Stimulated activated CD4-positive, alpha-beta T cell treated with anti-CD3 and anti-CD28 coated beads, TNF-alpha, amount 100 ng/mL, for 24 hours (primary cell): ENCODE data around the gene KCNG3.

Experiments
- DNase-seq, 3 experiments: peaks; one replicate each; pipeline ENCODE4 v3.0.0-alpha.2; 2020; ENCODE audit warnings: low read depth in 3 of 3

Gene KCNG3

DNA sequence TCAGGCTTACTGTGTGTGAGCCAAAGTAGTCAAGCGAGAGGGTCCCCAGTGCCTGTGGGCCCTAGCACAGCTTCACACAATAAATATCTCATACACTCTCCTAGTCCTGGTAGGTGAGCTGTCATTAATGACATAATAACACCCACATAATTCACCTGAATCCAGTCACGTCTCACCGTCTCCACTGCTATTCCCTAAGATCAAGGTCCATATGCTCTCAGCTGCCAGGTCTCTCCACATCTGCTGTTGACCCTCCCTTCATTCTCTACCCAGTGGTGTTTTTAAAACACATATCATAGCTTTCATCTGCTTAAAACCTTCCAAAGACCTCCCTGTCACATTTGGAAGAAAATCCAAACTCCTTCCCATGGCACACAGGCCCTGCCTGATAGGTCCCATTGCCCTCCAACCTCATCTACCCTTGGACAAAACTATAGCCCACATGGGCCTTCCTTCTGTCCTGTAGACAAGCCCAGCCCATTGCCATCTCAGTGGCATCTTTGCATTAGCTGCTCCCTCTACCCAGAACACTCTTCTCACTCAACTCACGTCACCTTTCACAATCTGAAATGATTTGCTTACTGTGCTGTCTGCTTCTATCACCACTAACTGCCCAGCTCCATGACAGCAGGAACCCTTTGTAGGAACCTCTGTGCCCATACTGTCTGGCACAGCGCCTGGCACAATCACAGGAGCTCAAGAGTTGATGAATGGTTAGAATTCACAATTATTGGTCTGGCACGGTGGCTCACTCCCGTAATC lies 7.5 kb downstream of the KCNG3 start:
- DNase-seq: no peak

DNA sequence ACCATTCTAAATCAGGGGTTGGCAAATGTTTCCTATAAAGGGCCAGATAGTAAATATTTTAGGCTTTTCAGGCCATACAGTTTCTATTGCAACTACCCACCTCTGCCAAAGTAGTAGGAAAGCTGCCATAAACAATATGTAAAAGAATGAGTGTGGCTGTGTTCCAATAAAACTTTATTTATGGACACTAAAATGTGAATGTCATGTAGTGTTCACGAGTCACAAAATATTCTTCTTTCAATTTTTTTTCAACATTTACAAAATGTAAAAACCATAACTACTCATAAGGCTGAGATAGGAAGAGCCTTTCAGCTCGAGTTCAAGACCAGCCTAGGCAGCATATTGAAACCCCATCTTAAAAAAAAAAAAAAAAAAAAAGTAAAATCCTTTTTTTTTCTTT lies 13.4 kb downstream of the KCNG3 start:
- no peak for DNase-seq

DNA sequence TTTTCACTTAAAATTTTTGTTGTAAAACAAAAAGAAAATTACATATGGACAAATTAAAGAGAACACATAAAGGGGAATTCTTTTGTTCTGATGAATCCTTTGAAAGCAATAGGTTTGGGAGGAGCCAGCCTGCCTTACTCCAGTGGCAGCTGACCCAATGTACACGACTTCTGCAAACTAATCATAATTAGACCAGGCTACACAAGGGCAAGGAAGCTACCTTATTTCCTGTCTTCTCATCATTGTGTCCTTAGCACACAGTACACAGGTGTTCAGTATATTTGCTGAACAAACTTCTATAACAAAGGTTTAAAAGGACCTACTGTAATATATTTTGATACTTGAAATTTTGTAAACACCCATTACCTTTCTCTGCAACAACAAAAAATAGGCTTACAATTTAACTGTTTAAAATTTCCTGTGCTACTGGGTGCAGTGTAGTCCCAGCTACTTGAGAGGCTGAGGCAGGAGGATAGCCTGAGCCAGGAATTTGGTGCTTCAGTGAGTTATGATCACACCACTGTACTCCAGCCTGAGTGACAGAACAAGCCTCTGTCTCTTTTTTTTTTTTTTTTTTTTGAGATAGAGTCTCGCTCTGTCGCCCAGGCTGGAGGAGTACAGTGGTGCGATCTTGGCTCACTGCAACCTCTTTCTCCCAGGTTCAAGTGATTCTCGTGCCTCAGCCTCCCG lies 18.9 kb downstream of the KCNG3 start:
- DNase-seq: no peak

DNA sequence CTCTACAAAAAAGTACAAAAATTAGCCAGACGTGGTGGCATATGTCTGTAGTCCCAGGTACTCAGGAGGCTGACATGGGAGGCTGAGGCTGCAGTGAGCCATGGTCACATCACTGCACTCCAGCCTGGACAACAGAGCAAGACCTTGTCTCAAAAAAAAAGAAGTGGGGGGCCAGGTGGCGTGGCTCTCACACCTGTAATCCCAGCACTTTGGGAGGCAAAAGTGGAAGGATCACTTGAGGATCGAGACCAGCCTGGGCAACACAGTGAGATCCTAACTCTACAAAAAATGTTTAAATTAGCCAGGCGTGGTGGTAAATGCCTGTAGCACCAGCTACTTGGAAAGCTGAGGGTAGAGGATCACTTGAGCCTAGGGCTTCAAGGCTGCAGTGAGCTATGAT lies 23.1 kb downstream of the KCNG3 start:
- no peak for DNase-seq

DNA sequence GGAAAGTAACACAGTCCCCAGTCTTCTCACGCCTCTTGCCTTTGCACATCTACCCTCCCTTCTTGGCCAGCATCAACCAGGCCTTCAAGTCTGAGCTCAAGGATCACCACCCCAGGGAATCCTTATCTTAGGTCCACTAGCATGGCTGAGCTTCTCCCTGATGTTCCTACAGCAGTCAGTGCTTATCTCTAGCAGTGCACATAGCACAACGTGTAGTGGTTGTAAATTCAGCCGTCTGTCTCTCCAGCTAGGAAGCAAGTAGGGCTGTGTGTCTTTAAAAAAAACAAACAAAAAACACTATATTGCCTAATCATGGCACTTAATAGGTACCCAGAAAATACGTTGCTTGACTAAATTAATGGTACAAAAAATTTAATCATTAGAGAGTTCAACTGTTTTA lies 29.2 kb downstream of the KCNG3 start:
- DNase-seq: no peak

DNA sequence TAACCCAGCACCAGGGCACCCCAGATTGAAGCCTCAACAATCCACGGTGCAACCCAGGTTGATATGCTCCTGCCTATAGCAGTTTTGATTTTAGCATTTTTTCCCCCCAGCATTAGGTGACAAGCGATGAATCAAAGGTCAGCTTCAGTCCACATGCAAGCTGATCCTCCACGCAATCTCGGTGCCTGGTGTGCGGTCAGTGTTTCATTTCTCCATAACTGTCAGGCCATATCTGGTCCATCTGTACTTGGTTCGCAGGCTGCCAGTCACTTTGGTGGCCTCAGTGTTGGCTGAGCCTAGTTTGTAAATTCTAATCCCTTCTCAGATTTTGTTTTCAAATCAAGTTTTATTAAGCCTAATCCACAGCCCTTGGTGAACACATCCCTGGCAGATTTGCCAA lies 30.2 kb downstream of the KCNG3 start:
- DNase-seq: no peak

DNA sequence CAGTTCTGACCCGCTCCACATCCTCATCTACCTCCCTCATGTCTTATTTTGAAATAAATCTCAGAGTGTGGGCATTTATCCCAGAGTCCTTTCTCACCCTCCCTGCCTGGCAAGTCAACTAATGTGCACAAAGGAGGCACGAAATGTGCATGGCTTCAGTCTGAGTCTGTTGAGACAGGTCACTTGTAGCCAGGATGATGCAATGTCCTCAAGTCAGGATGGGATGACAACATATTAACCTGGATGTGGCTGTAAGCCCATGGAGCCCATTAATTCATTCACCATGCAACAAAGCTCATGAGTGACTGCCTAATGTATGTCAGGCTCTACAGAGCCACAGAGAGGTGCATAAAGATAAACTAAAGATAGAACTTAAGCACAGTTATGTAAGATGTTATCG lies 34.5 kb downstream of the KCNG3 start:
- no peak for DNase-seq

DNA sequence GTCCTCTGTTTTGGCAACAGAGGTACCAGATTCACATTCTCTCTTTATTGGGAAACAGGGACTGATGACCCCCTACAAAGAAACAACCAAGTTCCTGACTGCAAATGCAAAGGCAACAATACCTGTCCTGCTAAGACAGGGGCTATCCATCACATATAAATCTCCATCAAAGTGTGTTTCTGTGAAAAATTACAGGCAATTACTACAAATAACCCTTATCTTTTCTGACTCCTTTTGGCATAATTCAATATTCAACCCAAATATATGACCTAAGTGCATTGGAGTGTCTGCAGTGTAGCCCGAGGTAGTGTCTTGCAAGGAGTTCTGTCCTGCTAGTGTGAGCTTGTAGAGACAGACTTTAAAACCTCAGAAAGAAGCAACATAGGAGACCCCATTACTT lies 35.4 kb downstream of the KCNG3 start:
- no peak for DNase-seq

DNA sequence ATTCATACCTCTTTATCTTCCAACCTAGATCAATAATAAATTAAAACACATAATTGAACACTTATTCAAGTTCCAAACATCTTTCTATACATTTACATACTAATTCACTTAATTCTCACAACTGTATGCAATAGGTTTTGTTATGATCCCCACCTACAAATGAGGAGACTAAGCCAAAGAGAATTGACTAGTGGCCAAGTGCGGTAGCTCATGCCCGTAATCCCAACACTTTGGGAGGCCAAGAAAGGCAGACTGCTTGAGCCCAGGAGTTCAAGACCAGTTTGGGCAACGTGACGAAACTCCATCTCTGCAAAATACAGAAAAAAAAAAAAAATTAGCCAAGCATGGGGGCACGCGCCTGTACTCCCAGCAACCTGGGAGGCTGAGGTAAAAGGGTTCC lies 36.8 kb downstream of the KCNG3 start:
- DNase-seq: no peak

DNA sequence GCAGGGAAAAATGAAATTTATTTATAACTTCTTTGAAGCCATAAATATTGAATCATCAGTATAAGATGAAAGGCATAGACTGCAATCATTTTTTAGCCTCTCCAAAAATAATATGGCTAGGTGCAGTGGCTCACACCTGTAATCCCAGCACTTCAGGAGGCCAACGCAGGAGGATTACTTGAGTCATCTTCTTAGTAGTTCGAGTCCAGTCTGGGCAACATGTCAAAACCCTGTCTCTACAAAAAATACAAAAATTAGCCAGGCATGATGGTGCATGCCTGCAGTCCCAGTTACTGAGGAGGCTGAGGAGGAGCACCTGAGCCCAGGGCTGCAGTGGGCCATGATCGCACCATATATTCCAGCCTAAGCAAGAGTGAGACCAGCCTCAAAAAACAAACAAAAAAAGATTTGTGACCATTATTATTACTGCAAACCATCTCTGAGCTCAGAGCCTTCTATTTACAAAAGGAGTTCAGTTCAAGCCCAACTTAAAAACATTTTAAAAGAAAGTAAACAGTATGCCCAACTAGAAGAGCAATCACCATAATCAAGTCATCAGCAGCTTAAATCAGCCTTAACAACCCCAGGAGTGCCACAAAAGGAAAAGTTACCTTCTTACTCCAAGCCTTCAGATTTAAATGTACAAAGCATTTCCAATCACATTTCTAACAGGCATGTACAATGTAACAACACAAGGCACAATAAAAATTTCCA lies 37.5 kb downstream of the KCNG3 start:
- DNase-seq: no peak

DNA sequence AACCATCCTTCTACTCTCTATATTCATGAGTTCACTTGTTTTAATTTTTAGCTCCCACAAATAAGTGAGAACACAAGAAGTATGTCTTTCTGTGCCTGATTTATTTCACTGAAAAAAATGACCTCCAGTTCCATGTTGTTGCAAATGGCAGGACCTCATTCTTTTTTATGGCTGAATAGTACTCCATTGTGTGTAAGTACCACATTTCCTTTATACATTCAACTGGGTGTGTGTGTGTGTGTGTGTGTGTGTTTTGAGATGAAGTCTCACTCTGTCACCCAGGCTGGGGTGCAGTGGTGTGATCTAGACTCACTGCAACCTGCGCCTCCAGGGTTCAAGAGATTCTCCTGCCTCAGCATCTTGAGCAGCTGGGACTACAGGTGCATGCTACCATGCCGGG lies 41.2 kb downstream of the KCNG3 start:
- DNase-seq: no peak

DNA sequence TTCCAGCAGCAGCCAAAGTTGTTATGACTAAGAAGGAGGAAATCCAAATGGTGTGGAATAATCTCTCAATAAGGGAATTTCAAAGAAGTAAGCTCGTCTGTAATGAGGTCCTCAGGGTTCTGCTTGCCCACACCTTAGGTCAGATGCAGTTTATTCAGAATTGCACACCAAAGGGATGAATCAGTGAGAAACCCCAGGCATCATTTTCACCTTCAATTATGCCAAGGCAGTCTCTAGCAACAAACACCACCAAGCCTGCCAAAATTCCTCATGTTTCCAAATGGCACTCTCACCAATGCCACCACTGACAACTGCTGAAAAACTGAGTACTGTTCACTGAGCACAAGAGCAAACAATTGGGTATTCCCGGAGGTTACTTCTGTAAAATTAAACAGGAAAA lies 43.6 kb downstream of the KCNG3 start:
- DNase-seq: no peak

DNA sequence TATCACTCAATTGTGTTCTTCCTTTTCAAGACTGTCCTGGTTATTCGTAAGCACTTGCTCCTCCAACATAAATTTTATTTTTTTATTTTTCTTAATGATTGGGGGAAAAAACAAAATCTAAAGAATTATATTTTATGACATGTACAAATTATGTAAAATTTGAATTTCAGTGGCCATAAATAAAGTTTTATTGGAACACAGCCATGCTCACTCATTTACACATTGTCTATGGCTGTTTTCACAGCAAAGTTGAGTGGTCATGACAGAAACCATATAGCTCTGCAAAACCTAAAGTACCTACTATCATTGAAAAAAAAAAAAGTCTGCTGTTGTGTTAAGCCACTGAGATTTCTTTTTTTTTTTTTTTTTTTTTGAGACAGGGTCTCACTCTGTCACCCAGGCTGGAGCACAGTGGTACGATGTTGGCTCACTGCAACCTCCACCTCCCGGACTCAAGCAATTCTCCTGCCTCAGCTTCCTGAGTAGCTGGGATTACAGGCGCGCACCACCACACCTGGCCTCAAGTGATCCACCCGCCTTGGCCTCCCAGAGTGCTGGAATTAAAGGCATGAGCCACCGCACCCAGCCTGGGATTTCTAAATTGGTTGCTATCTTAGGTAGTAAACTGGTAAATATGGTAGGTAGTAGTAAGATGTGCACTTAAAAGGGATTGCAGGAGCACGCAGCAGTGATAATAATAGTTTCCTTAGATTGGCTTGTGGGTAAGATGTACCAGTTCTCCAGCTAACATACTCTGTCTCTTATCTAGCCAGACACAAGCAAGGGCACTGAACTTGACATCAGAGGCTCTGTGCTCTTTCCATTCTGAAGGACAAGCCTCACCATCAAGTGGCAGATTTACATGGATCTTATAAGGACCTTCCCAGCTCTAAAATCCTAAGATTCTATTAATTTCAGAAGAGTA lies 44.4 kb downstream of the KCNG3 start:
- no peak for DNase-seq

DNA sequence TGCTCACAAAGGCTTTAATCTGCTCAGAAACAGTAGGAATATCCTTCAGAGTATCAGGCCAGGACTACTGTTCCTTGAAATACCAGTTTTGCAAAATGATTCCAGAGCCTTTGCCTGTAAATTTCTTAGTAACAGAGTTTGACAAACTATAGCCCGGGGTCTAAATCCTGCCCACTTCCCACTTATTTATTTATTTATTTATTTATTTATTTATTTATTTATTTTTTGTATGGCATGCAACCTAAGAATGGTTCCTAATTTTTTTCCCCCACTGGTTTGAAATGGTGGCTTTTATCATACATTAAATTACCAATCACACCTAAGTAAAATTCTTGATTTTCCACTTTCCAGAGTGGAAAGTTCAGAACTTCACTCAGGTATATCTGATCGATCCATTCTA lies 45.6 kb downstream of the KCNG3 start:
- no peak for DNase-seq

DNA sequence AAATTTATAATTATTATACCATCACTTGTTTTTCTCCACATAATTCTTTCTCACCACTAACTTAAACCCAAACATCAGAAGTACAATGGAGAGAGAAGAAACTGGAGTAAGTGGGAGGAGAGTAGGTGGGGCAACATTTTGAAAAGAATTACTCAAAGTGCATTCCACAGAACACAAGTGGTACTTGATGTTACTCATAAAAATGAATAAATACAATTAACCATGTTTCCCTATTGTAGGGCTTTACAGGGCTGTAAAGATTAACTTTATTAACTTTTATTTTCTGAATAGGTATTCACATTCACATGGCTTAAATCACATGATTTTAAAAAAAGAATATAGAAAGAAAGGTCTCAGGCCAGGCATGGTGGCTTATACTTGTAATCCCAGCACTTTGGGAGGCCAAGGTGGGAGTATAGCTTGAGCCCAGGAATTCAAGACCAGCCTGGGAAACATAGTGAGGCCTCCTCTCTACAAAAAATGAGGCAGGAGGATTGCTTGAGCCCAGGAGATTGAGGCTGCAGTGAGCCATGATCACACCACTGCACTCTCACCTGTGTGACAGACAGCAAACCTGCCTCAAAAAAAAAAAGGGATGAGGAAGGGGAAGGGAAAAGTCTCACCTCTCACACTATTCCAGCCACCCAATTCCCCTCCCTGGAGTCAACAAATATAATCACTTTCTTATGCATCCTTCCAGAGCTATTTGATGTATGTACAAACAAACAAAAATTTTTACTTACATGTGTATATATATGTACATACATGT lies 47.1 kb downstream of the KCNG3 start:
- no peak for DNase-seq

DNA sequence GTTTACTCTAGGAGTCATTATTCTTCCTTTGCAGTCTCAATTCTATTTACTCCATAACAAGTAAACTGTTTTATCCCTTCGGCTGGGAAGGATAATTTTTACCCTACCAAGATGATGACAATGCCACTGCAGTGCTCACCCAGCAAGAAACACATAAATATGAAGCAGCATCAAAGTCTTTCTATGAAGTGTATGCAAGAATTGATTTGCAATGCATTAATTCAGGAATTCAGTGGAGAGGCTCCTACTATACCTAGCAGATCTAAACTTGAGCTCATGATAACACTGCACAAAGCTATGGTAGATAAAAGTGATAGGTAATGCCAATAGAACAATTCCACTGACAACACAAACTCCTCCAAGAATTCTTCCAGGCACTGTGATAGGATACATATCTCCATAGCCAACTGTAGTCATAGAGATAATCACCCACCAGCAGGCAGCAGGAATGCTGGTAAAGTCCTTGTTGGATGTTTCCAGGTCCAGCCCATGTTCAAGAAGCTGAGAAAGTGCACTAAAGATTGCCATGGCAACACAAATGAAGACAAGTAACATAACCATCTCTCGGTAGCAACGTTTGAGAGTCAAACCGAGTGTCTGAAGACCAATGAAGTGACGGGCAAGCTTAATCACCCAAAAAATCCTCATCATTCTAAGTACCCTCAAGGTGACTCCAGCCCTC lies 49.9 kb downstream of the KCNG3 start:
- DNase-seq: no peak

DNA sequence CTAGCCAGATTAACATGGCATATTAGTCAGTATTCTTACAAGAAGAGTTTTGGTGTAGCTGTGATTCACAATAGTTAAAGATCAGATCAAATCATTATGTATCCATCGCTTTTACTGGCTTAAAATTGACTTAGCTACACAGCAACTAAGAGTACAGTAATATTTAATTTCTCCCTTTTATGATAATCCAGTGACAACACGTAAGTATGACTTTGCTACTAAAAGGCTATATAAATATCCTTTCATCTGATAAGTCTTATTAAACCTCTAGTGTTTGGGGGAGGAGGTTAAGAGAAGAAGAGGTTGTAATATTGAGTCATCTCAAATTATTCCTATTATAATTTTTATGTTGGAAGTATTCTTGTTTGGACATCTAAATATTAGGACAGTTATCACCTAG lies 51.0 kb downstream of the KCNG3 start:
- DNase-seq: no peak

DNA sequence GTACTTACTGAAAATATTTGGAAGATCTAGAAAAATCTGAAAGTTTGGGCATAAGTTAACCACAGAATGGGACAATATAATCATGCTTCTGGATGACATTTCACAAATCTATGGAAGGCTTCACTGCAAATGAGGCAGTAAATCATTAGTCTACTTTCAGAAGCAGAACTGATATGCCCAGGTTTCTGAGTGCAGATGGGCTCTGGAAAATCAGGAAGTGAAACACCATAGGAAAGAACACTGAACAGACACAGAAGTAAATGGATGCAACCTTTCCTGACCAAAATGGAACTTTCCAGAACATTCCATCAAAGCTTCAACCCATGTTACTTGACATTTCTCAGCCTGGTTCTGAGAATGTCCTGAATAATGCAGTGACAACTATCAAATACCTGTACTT lies 55.1 kb downstream of the KCNG3 start:
- no peak for DNase-seq

DNA sequence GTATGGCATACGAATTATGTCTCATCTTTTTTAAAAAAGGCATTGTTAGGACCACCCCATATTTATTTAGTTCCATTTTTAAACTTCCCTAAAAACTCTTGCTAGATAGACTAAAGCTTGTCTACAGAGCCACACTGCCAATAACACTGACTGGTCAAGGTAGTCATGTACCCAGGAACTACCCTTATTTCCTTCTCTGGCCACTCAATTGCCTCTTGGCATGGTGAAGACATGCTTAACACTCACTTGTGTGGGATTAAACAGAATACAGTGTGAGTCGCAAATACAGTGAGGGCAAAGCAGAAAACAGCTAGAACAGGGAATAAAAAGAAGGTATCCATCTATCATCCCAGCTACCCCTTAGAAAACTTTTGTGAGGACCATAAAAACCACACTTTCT lies 57.4 kb downstream of the KCNG3 start:
- no peak for DNase-seq

DNA sequence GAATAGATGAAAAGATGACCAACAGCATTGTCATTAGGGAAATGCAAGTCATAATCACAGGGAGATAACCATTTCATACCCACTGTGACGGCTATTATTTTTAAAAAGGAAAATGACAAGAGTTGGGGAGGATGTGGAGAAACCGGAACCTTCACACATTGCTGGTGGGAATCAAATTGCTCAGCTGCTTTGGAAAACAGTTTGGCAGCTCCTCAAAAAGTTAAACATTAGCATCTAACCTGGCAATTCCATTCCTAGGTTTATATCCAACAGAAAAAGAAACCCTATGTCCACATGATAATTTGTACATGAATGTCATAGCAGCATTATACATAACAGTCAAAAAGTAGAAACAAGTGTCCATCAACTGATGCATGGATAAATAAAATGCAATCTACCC lies 58.2 kb downstream of the KCNG3 start:
- DNase-seq: no peak

DNA sequence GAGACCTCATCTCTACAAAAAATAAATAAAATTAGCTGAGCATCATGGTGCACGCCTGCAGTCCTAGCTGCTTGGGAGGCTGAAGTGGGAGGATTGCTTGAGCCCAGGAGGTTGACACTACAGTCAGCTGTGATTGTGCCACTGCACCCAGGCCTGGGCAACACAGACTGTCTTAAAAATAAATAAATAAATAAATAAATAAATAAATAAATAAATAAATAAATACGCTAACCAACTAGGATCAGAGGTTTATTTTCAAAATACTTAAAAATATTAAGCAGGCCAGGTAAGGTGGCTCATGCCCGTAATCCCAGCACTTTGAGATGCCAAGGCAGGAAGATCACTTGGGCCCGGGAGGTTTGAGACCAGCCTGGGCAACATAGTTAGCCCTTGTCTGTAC lies 63.6 kb downstream of the KCNG3 start:
- no peak for DNase-seq
